GM12872 (cell line): Measurements from ENCODE around the gene ZBTB47.

ENCODE experiments used
- CTCF ChIP-seq: IDR thresholded peaks from 3 replicates; pipeline ENCODE4 v1.5.1; 2011; ENCODE audit warnings: low read depth, mild to moderate bottlenecking, low read length, moderate library complexity; ENCODE audit not compliant: insufficient read depth

Gene ZBTB47

DNA sequence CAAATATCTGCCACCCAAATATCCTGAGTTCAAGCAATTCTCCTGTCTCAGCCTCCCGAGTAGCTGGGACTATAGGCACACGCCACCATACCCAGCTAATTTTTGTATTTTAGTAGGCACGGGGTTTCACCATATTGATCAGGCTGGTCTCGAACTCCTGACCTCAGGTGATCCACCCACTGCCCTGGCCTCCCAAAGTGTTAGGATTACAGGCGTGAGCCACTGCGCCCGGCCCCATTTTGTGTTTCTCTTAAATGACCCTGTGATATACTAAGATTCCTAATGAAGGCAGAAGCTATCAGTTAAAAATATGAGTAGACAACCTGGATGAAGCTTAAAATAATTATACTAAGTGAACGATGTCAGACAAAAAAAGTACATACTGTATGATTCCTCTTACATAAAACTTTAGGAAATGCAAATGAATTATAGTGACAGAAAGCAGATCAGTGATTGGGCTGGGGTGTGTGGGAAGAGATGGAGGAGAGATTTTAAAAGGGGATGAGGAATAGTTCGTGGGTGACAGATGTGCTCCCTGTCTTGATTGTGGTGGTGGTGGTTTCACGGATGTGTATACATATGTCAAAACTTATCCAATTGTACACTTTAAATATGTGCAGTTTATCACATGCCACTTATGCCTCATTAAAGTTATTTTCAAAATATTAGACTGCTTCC, 28.0 kb downstream of the ZBTB47 start:
- no peak for TF ChIP-seq CTCF

DNA sequence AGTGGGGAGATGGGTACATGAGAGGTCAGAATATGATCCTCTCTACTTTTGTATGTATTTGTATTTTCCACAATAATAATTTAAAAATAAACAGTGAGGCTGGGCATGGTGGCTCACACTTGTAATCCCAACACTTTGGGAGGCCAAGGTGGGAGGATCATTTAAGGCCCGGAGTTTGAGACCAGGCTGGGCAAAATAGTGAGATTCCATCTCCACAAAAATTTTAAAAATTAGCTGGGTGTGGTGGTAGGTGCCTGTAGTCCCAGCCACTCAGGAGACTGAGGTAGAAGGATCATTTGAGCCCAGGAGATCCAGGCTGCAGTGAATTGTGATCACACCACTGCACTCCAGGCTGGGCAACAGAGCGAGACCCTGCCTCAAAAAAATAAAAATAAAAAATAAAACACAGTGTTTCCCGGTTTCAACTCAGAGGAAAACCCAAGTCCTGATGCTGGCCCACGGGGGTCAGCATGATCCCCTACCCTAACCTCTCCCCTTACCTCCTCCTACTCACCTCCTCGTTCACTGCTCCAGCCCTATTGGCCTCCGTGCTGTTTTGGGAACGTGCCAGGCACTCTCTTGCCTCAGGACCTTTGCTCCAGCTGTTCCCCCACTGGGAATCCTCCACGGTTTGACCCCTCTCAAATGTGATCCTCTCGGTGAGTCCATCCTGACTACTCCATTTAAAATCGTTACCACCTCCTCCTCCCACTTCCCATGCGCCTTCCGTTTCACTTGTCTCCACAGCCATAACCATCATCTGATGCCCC, 29.0 kb downstream of the ZBTB47 start:
- TF ChIP-seq CTCF = no peak

DNA sequence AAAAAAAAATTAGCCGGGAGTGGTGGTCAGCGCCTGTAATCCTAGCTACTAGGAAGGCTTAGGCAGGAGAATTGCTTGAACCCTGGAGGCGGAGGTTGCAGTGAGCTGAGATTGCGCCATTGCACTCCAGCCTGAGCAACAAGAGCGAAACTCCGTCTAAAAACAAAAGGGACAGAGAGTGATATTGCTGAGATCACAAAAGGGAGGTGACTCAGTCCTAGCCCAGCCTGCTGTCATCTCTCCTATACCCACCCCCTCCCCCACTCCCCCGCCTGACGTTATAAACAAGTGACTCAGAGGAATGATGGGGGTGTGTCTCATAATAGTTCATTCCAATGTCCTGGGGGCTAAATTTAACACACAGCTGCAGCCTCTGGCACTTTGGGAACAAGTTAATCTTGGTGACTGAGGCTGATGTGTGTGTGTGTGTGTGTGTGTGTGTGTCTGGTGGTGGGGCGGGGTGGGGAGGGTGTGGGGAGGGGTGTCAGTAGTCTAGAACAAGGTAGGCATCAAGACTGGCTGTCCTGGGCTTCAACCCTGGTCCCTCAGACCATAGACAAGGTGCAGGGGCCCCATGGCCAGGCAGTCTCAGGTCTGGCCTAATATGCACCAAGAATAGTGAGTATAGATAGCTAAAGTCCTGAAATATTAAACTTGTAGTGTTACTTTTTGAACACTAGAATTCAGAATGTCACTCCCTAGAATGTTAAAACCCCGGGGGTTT, 30.5 kb downstream of the ZBTB47 start:
- no peak for TF ChIP-seq CTCF

DNA sequence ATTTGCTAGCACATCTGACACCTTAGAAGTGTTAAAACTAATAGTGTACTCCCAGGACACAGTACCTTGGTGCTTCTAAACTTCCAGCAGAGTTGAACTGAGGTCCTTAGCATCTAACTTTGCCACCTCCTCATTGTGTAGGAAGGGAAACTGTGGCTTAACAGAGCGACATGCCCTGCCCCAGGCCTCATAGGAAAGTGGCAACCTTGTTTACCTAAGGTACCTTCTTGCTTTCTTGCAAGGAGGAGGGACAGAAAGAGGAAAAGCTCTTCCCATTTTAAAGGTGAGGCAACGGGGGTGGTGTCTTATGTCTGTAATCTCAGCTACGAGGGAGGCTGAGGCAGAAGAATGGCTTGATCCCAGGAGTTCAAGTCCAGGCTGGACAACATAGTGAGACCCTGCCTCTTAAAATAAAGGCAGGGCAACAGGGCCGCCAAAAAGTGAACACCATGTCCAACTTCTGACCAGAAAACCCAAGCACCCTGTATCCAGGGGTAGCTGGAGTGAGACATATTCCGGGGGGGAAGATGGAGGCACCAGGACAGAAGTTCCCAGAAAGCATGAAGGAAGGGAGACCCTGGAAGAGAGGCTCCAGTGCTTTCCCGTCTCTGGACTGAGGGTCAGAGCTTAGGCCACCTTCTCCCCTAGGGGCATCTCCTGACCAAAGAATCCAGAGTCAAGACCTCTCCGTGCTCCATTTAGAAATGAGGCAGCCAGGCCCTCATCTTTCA, 31.3 kb downstream of the ZBTB47 start:
- TF ChIP-seq CTCF = no peak

- no peak for TF ChIP-seq CTCF
Measured at GRCh38 chr3:42685363-42685881, 31.9 kb downstream of the ZBTB47 start, which contains the start of gene KLHL40. Gene KLHL40 (plus strand): TSS chr3:42685537. CDS start chr3:42685619, 82 bp downstream.

GRCh38 chr3:42685891-42686820, 32.7 kb downstream of the ZBTB47 start:
- TF ChIP-seq CTCF = no peak
